HG02973 (cell line): ENCODE measurements around the gene NSG2.
"Not testable (repeated sequence)": the region's sequence is repeated elsewhere in the genome, so short reads cannot be mapped to it uniquely, and the experiment has no call there.

ENCODE experiments used
- ATAC-seq: cut with Tn5 transposase; IDR thresholded peaks from one replicate; pipeline ENCODE4 v1.9.1; 2021; ENCODE audit warnings: moderate library complexity; ENCODE audit not compliant: unreplicated experiment

NSG2 gene

DNA sequence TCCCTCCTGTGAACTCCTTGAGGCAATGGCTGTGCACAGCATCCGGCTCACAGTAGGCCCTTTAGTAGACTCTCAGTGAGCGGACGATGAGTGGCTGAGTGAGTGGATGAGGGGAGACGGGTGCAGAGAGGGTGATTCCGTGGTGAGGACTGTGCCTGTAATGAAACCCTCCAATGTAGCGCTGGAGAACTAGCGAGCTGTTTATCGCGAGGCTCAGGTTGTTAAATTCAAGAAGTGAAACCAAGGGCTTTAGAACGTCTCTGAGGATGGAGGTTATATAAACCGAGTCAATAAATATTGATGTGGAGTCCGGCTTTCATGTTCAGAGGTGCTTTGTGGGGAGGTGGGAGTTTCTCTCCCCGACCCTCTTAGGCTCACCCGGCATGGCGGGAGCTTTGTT, 53.2 kb downstream of the NSG2 start:
- ATAC-seq = no peak

DNA sequence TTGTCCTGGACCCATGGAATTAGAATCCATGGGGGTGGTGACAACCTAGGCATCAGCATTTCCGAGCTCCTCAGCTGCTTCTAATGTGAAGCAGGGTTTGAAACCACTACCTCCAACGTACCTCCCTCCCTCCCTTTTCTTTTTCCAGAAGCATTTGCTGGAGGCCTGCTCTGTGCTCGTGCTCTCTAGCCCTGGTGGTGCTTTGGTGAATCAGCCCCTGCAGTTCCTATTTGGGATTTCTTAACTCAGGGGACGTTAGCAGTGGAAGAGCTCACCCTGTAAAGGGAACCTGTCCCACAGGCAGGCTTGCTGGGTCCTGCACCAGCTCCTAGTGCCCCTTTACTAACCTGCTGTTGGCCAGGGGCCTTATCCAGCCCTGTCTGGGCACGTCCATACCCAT, 55.0 kb downstream of the NSG2 start:
- no peak for ATAC-seq

DNA sequence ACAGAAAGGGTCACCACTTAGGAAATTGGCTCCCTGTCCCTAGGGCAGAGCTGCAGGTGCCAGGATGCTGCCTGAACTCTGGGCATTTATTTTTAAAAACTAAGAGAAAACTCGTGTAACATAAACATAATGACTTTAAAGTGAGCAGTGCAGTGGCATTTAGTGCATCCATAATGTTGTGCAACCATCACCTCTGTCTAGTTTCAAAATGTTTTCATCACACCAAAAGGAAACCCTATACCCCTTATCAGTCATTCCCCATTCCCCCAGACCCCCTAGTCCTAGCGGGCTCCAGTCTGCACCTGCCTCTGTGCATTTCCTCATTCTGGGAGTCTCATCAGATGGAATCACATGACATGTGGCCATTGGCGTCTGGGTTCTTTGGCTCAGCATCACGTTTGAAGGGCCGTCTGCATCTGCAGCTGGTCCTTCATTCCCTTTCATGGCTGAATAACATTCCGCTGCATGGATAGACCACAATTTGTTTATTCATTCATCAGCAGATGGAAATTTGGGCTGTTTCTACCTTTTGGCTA, 55.8 kb downstream of the NSG2 start:
- no peak for ATAC-seq

DNA sequence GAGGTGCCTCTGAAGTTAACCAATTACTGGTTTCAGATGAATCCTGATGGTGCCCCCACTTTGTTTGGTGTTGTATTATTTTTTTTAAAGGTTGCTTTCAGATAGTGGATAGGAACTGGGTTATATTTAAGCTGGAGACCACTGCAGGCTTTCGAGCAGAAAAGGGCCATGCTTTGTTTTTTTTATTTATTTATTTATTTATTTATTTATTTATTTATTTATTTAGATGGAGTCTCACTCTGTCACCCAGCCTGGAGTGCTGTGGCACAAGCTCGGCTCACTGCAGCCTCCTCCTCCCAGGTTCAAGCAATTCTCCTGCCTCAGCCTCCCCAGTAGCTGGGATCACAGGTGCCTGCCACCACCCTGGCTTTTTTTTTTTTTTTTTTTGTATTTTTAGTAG, 57.1 kb downstream of the NSG2 start:
- not testable (repeated sequence) for ATAC-seq

DNA sequence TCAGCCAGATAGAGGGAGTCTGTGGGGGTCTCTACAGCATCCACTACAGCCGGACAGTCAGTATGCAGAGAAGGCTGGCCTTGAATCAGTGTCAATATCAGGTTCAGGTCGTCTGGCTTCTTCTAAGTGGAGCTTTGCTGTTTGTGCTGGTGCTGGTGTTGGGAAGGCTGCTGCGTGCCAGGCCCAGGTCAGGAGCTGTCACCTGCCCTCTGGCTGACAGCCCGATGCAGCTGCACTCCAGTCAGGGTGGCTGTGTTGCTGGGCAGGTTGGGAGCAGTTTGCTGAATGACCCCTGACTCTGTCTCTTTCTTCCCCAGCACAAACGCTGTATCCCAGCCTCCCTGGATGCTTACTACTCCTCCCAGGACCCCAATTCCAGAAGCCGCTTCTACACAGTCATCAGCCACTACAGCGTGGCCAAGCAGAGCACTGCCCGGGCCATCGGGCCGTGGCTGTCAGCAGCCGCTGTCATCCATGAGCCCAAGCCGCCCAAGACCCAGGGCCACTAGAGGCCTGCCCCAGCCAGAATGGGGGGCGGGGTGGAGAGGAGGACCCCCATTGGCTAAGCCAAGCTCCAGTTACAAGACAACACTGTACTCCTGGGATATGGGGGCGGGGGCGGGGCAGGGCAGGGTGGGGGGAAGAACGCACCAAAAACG, 61.6 kb downstream of the NSG2 start:
- no peak for ATAC-seq

DNA sequence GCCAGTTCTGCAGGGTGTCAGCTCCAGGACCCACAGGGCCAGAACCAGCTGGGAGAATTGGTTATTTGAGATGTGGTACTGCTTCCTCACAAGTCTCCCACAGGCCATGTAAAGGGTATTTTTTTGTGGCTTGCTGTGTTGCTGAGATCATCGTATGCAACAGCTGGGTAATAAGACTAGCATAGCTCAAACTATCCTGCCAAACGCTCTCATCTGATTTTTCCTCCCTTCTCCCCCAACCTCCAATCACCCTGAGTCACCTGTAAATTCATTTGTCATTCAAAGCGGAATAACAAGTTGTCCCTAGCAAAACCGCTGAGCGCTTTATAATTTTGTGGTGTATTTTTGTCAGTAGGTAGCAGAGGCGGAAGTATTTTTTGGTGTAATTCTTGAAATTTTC, 63.2 kb downstream of the NSG2 start:
- ATAC-seq = no peak

DNA sequence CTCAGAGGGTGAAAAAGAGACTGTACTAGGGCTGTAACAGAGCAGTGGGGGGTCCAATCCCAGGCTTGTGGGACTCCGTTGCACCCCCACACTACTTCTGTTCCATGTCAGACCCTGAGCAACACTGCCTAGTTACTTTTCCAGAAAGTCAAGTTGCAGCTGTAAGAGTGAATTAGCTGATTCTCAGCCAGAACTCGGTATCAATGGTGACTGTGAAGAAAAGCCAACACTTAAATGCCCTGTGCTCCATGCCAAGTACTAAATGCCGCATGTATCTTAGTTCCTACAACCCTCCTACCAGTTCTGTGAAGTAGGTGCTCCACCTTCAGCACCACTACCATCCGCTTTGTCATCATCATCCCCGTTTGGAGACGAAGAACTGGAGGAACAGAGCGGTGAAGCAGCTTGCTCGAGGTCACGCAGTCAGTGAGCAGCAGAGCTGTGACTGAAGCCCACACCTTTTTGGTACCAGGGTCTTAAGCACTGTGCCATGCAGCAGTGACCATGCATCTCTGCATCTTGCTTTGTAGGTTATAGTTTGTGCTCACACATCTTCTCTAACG, 64.3 kb downstream of the NSG2 start:
- no peak for ATAC-seq

DNA sequence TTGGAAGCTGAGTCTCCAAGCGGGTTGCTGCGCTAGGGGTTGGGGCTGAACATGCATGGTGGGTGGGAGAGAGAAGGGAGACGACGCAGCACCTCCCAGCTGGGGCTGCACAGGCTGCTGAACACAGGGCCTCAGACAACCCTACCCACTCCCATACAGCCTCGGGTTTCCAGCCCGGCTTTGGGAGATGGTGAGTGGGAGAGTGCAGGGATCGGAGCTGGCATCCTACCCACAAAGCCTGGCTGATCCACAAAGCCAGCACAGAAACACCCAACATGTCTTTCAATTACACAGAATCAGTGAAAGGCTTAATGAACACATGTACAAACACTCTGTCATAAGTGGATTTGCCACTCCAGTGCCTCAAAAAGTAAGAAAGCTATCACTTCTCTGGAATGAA, 64.8 kb downstream of the NSG2 start:
- ATAC-seq = no peak

DNA sequence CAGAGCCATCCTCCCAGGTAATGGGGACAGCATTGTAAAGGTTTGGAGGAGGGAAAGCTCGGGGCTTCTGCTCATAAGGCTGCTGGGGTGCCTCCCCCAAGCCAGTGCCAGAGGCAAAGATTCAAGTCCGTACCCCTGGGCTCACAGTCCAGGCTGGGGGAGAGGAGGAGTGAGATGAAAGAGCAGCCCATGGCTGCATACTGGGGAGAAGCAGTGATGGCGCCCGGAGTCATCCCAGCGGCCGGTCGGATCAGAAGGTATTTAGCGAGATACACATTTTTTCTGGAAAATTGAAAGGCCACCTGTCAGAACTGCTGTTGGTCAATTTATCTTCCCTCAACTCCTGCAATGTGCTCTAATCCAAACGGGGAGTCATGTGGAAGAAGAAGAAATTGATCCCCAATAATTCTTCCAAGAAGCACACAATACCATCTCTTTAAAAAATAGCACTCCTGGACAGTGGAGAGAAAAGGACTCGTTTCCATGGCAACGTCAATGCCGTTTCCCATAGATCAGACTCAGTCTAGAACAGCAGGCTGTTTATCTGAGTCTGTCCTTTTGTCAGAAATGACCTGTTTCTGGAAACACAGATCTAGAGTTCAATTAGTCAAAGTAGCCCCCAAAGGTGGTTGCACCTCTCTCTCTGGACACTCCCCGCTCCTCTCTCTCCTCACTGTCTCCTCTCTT, 65.9 kb downstream of the NSG2 start:
- ATAC-seq = no peak

DNA sequence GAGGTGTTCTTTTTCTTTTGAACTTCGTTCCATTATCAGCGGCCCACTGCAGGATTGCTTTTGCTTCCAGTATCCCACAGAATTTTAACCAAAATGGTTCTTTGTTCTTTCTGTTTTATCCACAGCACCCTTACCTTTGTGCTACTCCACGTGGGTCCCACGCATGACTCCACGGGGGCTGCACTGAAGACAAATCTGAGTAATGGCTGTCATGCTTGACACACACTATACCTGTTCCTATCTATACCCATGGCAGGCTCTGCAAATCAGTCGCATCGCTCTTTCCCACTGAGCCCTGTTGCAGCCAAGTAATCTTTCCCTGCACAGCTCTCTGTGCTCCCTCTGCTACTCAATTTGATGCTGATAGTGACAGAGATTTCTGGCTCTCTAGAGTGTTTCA, 69.7 kb downstream of the NSG2 start:
- no peak for ATAC-seq

DNA sequence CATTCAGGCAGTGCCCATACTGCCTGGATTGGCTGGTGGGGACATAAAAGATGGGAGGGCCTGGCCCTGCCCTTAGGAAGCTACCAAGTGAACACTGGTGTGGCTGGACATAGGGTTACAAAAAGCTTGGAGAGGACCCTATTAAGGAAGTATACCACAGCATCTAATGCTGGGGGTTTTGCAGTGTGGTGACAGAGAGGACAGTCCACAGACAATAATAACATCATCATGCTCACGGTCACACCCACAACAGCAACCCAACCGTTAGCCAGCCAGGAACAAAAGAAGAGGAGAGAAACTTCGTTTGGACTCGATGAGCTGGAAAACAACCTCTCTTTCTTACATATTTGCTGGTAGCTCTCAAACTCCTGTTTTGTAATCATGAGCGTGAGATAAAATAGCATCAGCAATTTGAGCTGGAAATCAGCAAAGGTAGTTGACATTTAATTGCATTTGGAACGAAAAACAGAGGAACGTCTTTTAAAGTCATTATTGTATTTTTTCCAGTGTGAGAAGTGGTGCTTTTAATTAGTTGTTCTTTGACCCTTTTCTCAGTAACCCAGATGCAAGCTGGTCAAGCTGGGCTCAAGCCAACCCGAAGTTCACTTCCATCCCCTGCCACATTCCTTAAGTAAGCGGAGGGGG, 73.4 kb downstream of the NSG2 start:
- no peak for ATAC-seq

DNA sequence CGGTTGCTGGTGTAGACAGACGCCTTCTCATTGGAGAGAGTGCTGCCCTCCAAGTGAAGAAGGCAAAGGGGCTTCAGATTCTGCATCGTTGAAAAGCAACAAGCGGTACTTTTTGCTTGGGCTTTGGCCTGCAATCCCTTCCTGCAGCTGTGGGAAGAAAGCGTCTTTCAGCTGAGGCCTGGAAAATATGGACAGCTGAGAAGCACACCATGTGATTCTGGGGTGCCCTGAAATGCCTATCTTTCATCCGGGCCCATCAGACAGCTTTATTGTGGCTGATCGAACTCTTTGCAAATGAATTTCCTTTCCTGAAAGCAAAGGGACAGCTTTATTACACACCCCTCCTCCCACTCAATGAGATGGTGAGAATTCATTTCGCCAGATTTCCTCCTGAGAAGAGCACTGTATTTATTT, 74.0 kb downstream of the NSG2 start:
- ATAC-seq = no peak

DNA sequence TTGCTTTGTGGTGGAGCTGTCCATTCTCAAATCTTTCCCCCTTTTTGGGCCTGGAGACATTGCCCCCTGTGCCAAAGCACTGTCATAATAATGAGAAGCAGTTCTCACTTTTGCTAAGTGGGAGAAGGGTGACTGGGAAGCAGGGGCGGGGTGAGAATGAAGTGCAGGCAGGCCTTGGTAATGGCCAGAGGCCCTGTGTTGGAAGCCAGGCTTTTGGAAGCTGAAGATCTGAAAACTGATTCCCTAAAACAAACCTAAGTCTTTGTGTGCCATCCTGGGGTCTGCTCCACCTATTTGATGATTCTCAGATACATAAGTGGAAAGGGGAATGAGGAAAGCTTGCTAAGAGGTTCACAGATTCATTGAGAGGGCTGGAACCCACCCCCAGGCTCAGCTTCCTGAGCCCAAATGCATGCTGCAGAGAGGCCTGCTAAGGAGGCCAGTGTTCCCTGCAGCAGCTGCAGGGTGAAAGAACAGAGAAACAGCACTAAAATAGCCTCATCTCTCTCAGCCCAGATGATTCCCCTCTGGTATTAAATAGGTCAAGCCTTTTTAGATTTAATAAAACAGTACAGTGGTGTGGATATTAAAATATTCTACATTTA, 75.0 kb downstream of the NSG2 start:
- no peak for ATAC-seq

DNA sequence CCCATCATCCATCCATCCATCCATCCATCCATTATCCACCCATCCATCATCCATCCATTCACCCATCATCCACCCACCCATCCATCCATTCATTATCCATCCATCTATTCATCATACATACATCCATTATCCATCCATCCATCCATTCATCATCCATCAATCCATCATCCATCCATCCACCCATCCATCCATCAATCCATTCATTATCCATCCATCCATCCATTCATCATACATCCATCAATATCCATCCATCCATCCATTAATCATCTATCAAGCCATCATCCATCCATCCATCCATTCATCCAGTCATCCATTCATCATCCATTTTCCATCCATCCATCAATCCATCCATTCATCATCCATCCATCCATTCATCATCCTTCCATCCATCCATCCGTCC, 89.0 kb downstream of the NSG2 start:
- ATAC-seq = no peak

DNA sequence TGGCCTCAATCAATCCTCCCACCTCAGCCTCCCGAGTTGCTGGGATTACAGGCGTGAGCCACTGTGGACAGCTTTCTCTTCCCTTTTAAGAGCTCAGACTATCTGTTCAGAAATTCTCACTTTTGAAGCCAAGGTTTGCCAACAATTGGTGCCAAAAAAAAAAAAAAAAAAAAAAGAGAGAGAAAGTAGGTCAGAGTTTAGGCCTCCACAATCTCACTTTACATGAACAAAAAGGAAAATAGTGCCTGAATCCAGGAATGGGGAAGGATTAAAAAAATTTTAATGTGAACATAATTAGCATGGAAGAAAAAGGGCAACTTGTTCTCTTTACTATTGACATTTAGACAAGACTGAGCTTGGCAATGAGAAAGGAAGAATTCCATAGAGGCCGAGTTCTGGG, 94.1 kb downstream of the NSG2 start:
- ATAC-seq = no peak

DNA sequence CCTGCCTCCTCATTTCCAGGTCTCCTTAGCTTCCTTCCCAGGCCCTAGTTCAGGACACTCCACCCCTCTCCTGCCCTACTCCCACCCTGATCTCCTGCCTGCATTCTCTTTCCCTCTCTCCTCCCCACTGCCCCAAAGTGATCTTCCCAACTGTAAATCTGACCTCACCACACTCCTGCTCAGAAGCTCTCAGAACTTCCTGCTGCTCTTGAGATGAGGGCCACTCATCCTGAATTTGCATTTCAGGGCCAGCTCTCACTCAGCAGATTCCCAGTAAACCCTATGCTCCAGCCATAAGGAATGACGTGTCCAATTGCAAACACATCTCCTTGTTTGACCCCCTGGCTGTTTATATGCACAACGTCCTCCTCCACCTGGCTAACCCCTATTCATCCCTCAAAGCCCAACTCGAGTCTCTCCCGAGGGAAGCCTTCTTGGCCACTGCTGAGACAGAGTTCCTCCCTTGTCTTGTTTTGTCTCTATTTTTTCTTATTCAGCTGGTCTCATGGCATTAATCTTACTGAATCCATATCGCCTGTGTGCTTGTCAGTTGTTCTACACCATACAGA, 95.0 kb downstream of the NSG2 start:
- ATAC-seq = no peak

DNA sequence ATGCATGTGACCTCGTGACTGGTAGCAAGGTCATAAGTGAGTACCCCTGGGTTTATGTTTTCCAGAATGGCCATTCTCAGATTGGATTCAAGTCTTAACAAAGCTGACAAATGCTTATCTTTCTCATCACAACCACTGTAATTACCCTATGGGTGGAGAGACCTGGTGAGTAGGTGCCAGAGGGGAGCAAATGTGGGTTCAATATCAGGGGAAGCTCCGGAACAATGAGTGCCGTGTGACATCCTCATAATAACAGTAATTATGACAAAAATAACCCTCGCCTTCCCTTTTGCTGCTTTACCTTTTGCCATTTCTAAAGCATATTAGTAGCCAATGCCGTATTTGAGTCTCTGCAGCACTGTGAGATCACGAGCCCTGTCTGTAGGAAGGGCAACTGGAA, 95.9 kb downstream of the NSG2 start:
- ATAC-seq = no peak

DNA sequence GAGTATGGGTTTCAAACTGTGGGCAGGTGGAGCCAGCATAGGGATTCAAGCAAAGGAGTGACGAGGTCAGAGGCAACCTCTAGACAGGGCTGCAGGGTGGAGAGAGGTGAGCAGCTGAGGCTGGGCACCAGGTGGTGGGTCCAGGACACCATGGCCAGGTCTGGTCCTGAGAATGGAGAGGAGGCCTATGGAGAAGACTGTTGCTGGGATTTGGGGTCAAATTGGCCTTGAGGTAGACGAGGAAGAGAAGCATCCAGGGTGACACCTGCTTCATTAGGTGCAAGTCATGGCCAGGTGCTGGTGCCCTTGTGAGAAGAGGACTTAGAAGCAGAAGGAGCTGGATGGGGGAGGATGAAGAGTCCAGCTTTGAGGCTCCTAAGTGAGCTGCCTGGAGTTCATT, 99.6 kb downstream of the NSG2 start:
- ATAC-seq = no peak

DNA sequence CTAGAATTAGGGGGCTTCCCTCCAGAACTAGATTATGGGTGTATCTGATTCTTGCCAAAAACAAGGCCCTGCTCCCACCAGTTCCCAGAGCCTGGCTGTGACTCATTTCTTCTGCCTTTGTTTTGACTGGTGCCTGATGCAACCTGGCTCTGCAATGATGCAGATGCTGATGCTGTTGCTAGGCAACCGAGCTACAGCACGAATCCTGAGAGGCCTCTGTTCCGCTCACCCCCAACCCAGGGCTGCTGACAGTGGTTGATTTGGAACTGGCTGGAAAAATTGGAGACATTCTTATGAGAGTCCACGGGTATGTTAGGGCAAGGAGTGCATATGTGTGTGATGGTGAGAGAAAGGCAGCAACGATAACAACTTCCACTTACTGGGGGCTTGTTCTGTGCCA, 100.3 kb downstream of the NSG2 start:
- ATAC-seq = no peak

DNA sequence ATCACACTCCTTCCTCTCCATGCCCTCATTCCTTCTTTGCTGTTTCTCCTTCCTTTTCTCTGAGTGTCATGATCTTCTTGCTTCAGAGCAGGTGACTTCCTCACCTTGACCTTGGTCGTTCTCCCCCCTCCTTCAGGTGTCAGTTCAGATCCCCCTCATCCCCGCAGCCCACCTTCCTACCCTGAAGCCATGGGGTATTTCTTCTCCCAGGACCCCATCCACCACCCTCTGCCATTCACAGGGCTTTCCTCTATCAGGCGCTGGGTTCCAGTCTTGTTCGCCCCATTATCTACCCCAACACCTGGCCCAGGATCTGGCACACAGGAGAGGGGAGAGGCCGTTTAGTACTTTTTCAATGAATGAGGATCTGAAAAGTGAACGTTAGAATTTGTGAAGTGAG, 101.0 kb downstream of the NSG2 start:
- no peak for ATAC-seq

DNA sequence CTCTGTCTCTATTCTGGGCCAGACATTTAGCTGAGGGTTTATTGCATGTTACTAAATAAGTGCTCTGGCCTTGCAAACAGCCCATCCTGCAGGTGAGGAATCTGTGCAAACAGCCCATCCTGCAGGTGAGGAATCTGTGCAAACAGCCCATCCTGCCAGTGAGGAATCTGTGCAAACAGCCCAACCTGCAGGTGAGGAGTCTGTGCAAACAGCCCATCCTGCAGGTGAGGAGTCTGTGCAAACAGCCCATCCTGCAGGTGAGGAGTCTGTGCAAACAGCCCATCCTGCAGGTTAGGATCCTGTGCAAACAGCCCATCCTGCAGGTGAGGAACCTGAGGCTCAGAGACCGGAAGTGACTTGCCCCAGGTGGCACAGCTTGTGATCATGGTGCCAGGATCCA, 101.5 kb downstream of the NSG2 start:
- ATAC-seq = not testable (repeated sequence)
